Activated naive CD4-positive, alpha-beta T cell treated with anti-CD3 and anti-CD28 coated beads, Interleukin-2, amount 50 U/mL, for 72 hours (primary cell): Measurements from ENCODE around the gene ETV6. TPM values are rescaled to one million over a fixed set of nuclear protein-coding genes. Genes with fewer than 3 reads are reported as not detected.

ENCODE experiments used
- ATAC-seq, 2 donors: fragments of 150-1000 bp; cut with Tn5 transposase; 2 replicates each; pipeline ENCODE4 v1.10.0; 2021; ENCODE audit warnings: mild to moderate bottlenecking in 2 of 2, moderate library complexity in 2 of 2
- DNase-seq, 2 donors: peaks; one replicate each; pipeline ENCODE4 v3.0.0; 2021 to 2022; ENCODE audit warnings: low spot score in 2 of 2
- H3K27ac Mint-ChIP-seq, 2 donors: one replicate each; pipeline ENCODE4 v1.8.0; 2022; ENCODE audit warnings: mild to moderate bottlenecking in 2 of 2, mixed read lengths in 2 of 2
- H3K36me3 Mint-ChIP-seq, 2 donors: one replicate each; pipeline ENCODE4 v1.8.0; 2022; ENCODE audit warnings: mixed read lengths in 2 of 2
- H3K9me3 Mint-ChIP-seq, 2 donors: one replicate each; pipeline ENCODE4 v1.8.0; 2022; ENCODE audit warnings: mixed read lengths in 2 of 2
- total RNA-seq, 2 donors: library from RNA; stranded (reverse); gene quantifications; one replicate each; pipeline ENCODE4 v1.2.3, GENCODE V29; 2022

The ETV6 gene
- total RNA-seq, 2 donors from 2014 or later, result 15.2 to 80.7 TPM

GRCh38 chr12:11773889-11774677, 124.6 kb downstream of the ETV6 start:
- H3K36me3 Mint-ChIP-seq, result peaks cover 26 to 64% of the 10 kb centered on the region in 2 donors
- H3K27ac Mint-ChIP-seq, result peak overlapping the region in 1 of 2 donors; percentile 82
- DNase-seq (no peak), ATAC-seq (no peak)
- H3K9me3 Mint-ChIP-seq, result no peaks in the 10 kb centered on the region

- Mint-ChIP-seq H3K36me3 (peaks cover 20 to 57% of the 10 kb centered on the region in 2 donors), H3K27ac (peak overlapping the region in 1 of 2 donors; percentile 82), H3K9me3 (no peaks in the 10 kb centered on the region)
- ATAC-seq (no peak), DNase-seq (no peak)
Observed at GRCh38 chr12:11774821-11775220, 125.3 kb downstream of the ETV6 start.

DNA sequence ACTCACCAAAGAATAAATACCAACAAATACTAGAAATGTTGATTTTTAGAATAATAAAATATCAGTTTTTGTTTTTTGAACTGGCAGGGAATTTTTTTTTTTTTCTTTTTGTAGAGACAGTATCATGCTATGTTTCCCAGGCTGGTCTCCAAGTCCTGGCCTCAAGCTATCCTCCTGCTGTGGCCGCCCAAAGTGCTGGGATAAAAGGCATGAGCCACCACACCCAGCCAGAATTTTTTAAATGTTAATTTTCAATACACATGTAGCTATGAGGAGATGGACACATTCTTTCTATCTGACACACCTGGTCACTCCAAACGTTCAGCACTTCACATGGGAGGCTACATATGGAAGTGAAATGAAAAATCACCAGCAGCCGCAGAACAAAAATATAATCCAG, 126.8 kb downstream of the ETV6 start:
- Mint-ChIP-seq H3K36me3 (peaks cover 20 to 47% of the 10 kb centered on the region in 2 donors), H3K9me3 (no peaks in the 10 kb centered on the region), H3K27ac (no peak overlapping the region)
- DNase-seq, result no peak
- no peak for ATAC-seq

- Mint-ChIP-seq H3K27ac (peak overlapping the region in 1 of 2 donors; percentile 95), H3K36me3 (peaks cover 17 to 43% of the 10 kb centered on the region in 2 donors), H3K9me3 (no peaks in the 10 kb centered on the region)
- no peak for DNase-seq
- no peak for ATAC-seq
Observed at GRCh38 chr12:11777451-11777850, 128.0 kb downstream of the ETV6 start.

- peaks cover 3% of the 10 kb centered on the region in 2 donors for H3K9me3 Mint-ChIP-seq
- H3K27ac Mint-ChIP-seq, result peak overlapping the region in 1 of 2 donors; percentile 95
- peaks cover 17 to 44% of the 10 kb centered on the region in 2 donors for H3K36me3 Mint-ChIP-seq
- DNase-seq (no peak), ATAC-seq (no peak)
Observed at GRCh38 chr12:11777962-11778361, 128.5 kb downstream of the ETV6 start.

DNA sequence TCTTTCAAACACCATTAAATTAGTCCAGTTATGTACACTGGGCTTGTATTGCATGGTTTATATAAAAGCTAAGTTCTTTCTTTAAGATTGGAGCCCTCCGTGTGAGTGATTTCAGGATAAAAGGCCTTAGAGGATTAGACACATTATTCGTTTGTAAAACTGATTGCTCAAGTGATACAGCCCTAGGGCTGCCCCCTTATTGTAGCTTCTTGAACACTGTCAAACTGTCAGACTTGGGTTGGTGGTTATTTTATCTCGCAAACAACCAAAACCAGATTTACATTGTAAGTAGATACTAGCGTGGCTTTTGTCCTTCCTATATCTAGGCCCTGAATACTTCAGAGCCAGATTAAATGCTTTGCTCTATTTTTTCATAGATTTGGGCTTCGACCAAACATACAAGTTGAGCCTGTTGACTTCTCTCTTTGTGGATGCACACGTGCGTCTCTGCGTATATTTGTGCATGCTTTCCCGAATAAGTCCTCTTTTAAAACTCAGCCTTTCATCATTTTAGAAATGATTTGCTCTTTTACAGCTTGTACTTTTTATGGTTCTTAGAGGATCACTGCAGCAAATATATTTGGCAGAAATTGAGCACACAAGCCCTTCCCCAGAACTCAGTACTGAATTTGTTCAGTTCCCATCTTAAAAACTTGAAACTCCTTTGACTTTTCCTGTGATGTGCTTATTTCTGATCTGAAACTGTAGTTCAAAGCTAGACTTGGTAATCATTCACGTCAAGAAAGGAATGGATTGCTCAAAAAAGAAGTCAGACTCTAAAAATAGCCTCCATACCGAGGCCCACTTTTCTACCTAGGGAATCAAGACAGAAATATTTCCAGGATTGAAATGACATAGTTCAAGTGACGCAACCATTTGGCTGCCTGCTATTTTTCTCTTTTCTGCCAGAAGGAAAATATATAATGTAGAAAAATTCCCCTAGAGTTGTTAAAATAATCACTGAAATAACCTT, 129.5 kb downstream of the ETV6 start:
- Mint-ChIP-seq H3K36me3 (peaks cover 19 to 46% of the 10 kb centered on the region in 2 donors), H3K27ac (peak overlapping the region; percentile 81 to 95), H3K9me3 (peaks cover 7 to 11% of the 10 kb centered on the region in 2 donors)
- ATAC-seq, result peak; percentile 73 to 78
- no peak for DNase-seq

DNA sequence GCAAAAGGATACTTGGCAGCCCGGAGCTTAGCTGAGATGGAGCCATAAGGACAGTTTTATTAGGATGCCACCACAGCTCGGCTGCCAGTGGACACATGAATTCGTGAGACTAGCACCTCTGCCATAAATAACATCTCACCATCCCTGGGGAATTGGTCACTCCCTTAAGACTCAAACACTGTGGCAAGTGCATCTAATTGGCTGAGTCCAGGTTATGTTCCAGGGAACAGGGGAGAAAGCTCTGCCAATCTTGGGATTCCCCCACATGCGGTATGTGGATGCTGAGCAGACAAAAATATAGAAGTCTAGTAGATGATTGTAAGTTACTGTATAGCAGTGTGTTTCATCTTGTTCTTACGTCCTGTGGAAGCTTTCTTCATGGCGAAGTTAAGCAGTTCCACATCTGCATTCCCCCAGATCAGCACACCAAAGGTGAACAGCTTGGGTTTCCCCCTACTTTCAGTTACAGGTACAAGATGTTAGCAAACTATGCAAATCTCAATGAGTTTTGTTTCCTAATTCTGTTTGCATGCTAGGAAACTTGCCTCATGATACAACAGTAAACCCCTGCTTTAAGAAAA, 131.1 kb downstream of the ETV6 start:
- ATAC-seq, result peak; percentile 33 to 66
- no peak for DNase-seq
- H3K9me3 Mint-ChIP-seq, result peaks cover 7 to 18% of the 10 kb centered on the region in 2 donors
- peak overlapping the region; percentile 22 to 73 for H3K27ac Mint-ChIP-seq
- H3K36me3 Mint-ChIP-seq, result peaks cover 11 to 50% of the 10 kb centered on the region in 2 donors

DNA sequence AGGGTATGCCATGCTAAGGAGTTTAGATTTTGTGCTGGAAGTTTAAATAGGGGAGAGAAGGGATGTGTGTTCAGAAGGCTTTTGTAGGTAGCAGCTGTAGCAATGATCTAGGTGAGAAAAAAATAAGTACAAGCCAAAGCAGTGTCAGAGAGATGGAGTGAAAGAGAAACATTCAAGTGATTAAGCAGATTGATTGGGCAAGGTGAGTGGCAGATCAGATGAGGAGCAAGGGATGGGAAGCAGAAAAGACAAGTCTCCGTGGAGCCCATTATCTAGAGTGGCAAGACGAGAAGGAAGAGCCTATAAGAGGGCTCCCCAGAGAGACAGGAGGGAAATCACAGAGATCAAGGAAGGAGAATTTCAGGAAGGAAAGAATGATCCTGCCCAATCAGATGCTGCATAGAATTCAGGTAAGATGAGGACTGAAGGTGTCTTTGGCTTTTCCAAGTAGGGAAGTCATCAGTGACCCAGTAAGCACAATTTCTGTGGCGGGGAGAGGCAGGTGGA, 133.5 kb downstream of the ETV6 start:
- peak overlapping the region; percentile 3 to 72 for H3K27ac Mint-ChIP-seq
- no peak for DNase-seq

DNA sequence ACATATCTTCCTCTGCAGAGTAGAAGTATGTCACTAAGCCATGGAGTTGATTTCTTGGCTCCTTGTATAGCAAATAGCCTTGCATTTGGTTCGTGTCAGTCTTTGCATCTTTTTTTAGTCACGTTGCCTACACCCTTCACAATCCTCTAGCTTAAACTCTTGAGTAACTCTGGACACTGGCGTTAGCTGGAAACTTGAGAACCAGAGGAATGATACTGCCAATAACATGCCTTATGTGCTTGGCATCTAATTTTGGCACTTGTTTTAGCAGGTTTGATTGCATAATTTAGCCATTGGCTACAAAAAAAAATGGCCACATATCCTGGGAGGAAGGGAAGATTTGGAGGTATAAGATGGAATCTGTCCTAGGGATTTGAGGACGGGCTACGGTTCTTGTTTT, 136.2 kb downstream of the ETV6 start:
- H3K36me3 Mint-ChIP-seq, result peaks cover 11 to 51% of the 10 kb centered on the region in 2 donors

More for the DNA sequence above, 133.5 kb downstream of the ETV6 start:
- peaks cover 11 to 38% of the 10 kb centered on the region in 2 donors for H3K36me3 Mint-ChIP-seq
- H3K9me3 Mint-ChIP-seq, result peaks cover 7 to 19% of the 10 kb centered on the region in 2 donors
- ATAC-seq, result no peak

GRCh38 chr12:11786638-11787365, 137.3 kb downstream of the ETV6 start:
- peaks cover 7 to 19% of the 10 kb centered on the region in 2 donors for H3K9me3 Mint-ChIP-seq
- DNase-seq, result no peak
- H3K27ac Mint-ChIP-seq, result no peak overlapping the region
- ATAC-seq, result no peak
- H3K36me3 Mint-ChIP-seq, result peaks cover 11 to 62% of the 10 kb centered on the region in 2 donors

More for the DNA sequence above, 136.2 kb downstream of the ETV6 start:
- peaks cover 7 to 19% of the 10 kb centered on the region in 2 donors for H3K9me3 Mint-ChIP-seq
- H3K27ac Mint-ChIP-seq, result no peak overlapping the region
- no peak for ATAC-seq
- DNase-seq, result no peak

GRCh38 chr12:11787437-11787836, 138.0 kb downstream of the ETV6 start:
- ATAC-seq (no peak), DNase-seq (no peak)
- peaks cover 7 to 19% of the 10 kb centered on the region in 2 donors for H3K9me3 Mint-ChIP-seq
- no peak overlapping the region for H3K27ac Mint-ChIP-seq
- H3K36me3 Mint-ChIP-seq, result peaks cover 11 to 67% of the 10 kb centered on the region in 2 donors

GRCh38 chr12:11787933-11788849, 138.7 kb downstream of the ETV6 start:
- Mint-ChIP-seq H3K36me3 (peaks cover 5 to 60% of the 10 kb centered on the region in 2 donors), H3K27ac (no peak overlapping the region), H3K9me3 (peaks cover 1 to 13% of the 10 kb centered on the region in 2 donors)
- no peak for DNase-seq
- no peak for ATAC-seq

DNA sequence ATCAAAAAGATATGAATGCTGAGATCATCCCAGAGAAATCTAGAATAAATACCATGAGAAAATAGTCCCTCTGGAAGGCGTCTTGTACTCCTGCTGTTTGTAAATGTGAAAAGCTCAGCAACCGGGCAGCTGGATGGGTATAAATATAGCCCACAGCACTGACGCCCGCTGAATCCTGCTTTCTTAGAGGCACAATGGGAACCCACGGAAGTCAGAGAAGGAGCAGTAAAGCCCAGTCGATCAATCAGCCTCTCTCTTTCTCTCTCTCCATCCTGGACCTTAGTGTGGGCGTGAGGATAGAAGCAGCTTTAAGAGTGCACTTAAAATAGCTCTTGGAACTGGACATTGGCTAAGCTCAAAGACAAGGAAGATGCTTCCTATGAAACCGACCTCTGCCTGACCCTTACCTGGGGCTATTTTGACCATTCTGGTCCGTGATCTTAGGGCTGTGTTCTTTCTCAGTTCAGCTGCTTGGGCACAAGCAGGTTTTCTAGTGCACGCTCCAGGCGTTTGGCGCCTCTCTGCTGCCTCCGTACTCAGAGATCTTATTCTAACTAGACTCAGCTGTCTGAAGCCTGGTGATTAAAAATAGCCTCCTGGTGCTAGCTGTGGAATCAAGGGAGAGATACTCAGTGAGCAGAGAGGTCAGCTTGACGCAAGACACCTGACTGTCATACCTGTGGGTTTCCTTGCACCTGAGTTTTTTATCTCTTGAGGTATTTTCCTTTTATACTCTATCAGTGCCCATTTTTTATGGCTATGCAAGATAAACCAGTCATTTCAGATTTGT, 144.6 kb downstream of the ETV6 start:
- H3K36me3 Mint-ChIP-seq, result peaks cover 8 to 70% of the 10 kb centered on the region in 2 donors
- ATAC-seq, result no peak

DNA sequence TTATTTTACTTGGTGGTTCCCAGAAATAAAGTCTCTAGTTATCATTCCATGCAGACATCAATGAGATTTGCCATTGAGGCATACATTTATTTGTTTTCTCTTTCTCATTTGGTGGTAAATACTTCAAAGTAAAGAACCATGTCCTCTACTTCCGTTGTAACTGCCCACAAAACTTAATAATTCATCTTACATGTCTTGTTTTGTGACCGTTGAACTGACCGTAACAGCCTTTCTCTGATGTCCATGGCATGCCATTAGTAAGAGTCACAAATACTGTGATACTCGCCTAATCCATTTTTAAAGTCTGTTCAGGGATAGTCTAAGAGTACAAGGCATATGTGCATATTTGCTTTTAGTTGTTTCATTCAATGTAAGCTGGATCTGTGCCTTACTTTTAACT, 145.3 kb downstream of the ETV6 start:
- Mint-ChIP-seq H3K27ac (no peak overlapping the region), H3K36me3 (peaks cover 8 to 69% of the 10 kb centered on the region in 2 donors), H3K9me3 (peaks cover 0 to 15% of the 10 kb centered on the region in 2 donors)
- ATAC-seq, result no peak
- DNase-seq, result no peak

More for the DNA sequence above, 144.6 kb downstream of the ETV6 start:
- DNase-seq, result no peak
- Mint-ChIP-seq H3K9me3 (peaks cover 0 to 15% of the 10 kb centered on the region in 2 donors), H3K27ac (peak overlapping the region in 1 of 2 donors; percentile 72)
